Activated CD4-positive, alpha-beta T cell treated with anti-CD3 and anti-CD28 coated beads, Interleukin-2, amount 10 ng/mL, durations not matched to agents 24 days and 14 days (primary cell): ENCODE results near the gene GNPDA1. TPM values are rescaled to one million over a fixed set of nuclear protein-coding genes. Genes with fewer than 3 reads are reported as not detected.

ENCODE experiments used
- DNase-seq: peaks from one replicate; pipeline ENCODE4 v3.0.0; 2022
- H3K27ac Mint-ChIP-seq: one replicate; pipeline ENCODE4 v1.8.0; 2022; ENCODE audit warnings: mild to moderate bottlenecking, mixed read lengths
- H3K27me3 Mint-ChIP-seq: one replicate; pipeline ENCODE4 v1.8.0; 2022; ENCODE audit warnings: mixed read lengths
- H3K36me3 Mint-ChIP-seq: one replicate; pipeline ENCODE4 v1.8.0; 2022; ENCODE audit warnings: low read depth, mild to moderate bottlenecking, mixed read lengths
- H3K4me1 Mint-ChIP-seq: one replicate; pipeline ENCODE4 v1.8.0; 2021; ENCODE audit warnings: mixed read lengths
- H3K4me3 Mint-ChIP-seq: one replicate; pipeline ENCODE4 v1.8.0; 2022; ENCODE audit warnings: mild to moderate bottlenecking, moderate library complexity, mixed read lengths
- H3K9me3 Mint-ChIP-seq: one replicate; pipeline ENCODE4 v1.8.0; 2021; ENCODE audit warnings: mixed read lengths
- intact Hi-C: fragments of 100-400 bp; cut with micrococcal nuclease; formaldehyde crosslinking; loops from one replicate; pipeline ENCODE4 v1.15.1; 2023
- total RNA-seq: library from RNA; stranded (reverse); gene quantifications from 2 replicates; pipeline ENCODE4 v1.2.3, GENCODE V29; 2022

Gene GNPDA1
- total RNA-seq, 1 donor from 2014 or later, result 108 TPM

DNA sequence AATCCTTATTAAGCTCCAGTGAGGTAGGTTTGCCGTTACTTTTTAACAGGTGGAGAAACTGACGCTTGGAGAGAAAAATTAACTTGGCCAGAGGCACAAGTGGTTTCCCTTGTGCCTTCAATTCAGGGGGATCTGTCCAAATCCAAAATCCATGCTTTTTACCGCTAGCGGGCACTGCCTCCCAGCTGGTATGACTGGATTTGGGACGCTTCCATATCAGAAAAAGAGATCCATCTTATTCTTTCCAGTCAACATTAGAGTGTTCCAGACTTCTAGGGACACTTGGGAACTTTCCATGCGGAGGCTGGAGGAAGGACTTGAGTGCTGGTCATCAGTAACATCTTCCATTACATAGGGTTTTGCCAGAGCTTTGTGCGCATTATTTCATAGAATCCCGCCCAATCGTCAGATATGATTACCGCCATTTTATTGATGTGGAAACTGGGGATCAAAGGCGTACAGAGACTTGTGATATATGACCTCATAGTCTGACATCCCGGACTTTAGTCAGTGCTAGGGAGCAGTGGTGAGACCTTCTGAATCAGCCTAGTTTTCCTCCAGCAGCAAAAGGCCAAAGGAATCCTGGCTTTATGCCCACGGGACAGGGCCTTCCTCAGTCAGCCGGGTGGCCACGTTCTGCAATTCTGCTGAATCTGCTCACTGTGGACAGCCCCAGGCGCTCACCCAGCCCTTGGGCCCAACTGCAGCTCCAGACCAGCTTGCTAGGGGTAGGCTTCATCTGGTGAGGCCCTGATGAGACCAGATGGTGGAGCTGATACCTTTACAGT lies 1.1 kb upstream of the GNPDA1 start:
- Mint-ChIP-seq H3K27me3 (no peaks in the 10 kb centered on the region), H3K9me3 (no peaks in the 10 kb centered on the region), H3K36me3 (peaks cover 25% of the 10 kb centered on the region), H3K4me1 (peaks cover 75% of the 10 kb centered on the region), H3K27ac (peak overlapping the region; percentile 94), H3K4me3 (peak overlapping the region; percentile 90)
- intact Hi-C loops, result loop anchor here (2.0 to 5.0 kb wide), 3 partner anchors 13 to 131 kb away; partner anchors contain the start of gene DELE1
- DNase-seq, result no peak

DNA sequence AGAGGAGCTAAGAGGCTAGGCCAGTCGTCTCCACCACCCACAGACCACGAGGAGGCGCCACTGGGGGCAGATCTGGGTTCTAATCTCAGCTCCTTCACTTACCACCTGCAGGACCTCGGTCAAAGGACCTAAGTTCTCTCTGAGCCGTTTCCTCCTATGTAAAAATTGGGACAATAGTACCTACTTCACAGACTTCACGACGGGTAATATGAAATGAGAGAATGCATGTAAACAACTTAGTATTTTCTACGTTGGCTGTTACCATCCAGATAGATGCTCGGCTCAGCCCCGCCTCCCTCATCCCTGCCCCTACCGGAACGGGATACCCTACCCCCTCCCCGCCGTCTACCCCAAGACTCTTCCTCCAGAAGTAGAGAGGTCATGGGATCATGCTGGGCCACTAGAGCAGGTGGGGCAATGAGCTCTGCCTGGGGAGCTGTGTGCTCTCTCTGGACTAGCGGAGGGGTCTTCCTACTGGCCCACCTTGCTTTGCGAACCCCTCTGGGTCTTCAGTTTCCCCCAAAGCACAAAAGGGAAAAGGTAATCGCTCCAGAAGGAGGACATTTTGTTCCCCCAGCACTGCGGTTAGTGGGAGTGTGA lies 541 bp downstream of the GNPDA1 start:
- H3K27me3 Mint-ChIP-seq, result no peaks in the 10 kb centered on the region
- H3K4me1 Mint-ChIP-seq, result peaks cover 78% of the 10 kb centered on the region
- intact Hi-C loops, result loop anchor here (2.0 to 5.0 kb wide), 2 partner anchors 90 to 133 kb away; partner anchors contain the start of gene DELE1
- DNase-seq, result peak; percentile 85
- H3K4me3 Mint-ChIP-seq, result peak overlapping the region; percentile 90
- H3K27ac Mint-ChIP-seq, result peak overlapping the region; percentile 90
- H3K36me3 Mint-ChIP-seq, result peaks cover 38% of the 10 kb centered on the region
- H3K9me3 Mint-ChIP-seq, result peaks cover 3% of the 10 kb centered on the region

DNA sequence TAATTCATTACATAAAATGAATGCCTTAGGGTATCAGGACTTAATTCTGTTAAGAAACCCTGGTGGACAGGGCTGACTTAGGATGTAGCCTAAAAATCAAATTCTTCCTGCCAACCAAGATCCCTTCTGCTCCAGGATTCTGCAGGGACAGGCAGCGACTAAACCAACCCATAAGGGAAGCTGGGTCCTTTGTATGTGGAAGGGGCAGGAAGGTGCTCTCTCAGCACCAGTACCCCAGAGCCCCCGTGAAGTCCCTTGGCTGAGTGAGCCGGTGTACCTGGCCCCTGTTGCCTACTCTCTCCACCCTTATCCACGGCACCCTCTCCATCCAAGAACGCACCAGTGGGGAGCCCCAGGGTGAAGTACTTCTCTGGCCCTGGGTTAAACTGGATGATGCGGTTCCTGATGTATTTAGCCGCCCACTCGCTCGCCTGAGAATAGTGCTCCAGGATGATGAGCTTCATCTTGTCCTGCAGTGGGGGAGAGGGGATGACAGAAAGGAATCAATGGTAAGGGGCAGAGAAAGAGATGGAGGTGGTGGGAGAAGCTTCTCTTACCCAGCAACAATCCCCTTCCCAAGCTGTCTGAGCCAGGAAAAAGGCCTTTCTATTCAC lies 1.1 kb downstream of the GNPDA1 start:
- peak overlapping the region; percentile 90 for H3K4me3 Mint-ChIP-seq
- H3K4me1 Mint-ChIP-seq, result peaks cover 78% of the 10 kb centered on the region
- peaks cover 42% of the 10 kb centered on the region for H3K36me3 Mint-ChIP-seq
- DNase-seq, result no peak
- intact Hi-C loops, result loop anchor here (2.0 to 5.0 kb wide), 2 partner anchors 89 to 133 kb away; partner anchors contain the start of gene DELE1
- H3K9me3 Mint-ChIP-seq, result peaks cover 3% of the 10 kb centered on the region
- H3K27ac Mint-ChIP-seq, result peak overlapping the region; percentile 90
- H3K27me3 Mint-ChIP-seq, result no peaks in the 10 kb centered on the region

DNA sequence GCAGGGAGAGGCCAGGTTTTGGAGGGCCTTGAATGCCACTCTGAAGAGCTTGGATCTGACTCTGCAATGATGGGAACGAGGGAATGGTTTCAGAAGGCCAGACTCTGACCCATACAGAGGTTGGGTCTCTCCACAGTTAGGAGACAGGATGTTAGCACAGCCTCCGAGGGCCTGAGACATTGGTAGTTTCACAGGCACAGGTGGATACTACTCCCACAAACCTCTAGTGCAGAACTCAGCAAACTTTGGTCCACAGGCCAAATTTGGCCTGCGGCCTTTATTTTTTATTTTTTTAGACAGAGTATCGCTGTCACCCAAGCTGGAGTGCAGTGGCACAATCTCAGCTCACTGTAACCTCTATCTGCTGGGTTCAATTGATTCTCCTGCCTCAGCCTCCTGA lies 2.9 kb downstream of the GNPDA1 start:
- H3K36me3 Mint-ChIP-seq, result peaks cover 58% of the 10 kb centered on the region
- intact Hi-C loops, result loop anchor here (5.0 kb wide), 1 partner anchor 88 kb away; the partner anchor contains the start of gene DELE1
- H3K4me1 Mint-ChIP-seq, result peaks cover 76% of the 10 kb centered on the region
- H3K27me3 Mint-ChIP-seq, result no peaks in the 10 kb centered on the region
- H3K4me3 Mint-ChIP-seq, result no peak overlapping the region
- peak overlapping the region; percentile 27 for H3K27ac Mint-ChIP-seq
- no peak for DNase-seq
- peaks cover 3% of the 10 kb centered on the region for H3K9me3 Mint-ChIP-seq

DNA sequence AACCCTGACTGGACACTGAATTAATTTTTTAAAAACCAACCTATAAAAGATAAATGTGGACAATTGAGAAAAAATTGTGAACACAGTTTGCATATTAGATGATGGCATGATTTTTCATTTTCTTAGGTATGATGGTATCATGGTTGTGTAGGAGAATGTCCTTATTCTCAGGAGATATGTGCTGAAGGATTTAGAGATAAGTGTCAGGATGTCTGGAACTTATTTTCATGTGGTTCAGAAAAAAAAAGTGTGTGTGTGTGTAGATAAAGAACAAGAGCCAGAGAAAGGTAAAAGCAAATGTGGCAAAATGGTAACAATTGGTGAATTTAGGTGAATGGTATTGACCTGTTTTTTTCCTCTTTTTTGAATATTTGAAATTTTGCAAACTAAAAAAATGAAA lies 4.0 kb downstream of the GNPDA1 start:
- DNase-seq, result no peak
- H3K36me3 Mint-ChIP-seq, result peaks cover 69% of the 10 kb centered on the region
- peaks cover 76% of the 10 kb centered on the region for H3K4me1 Mint-ChIP-seq
- H3K27me3 Mint-ChIP-seq, result no peaks in the 10 kb centered on the region
- H3K9me3 Mint-ChIP-seq, result peaks cover 3% of the 10 kb centered on the region
- H3K4me3 Mint-ChIP-seq, result peak overlapping the region; percentile 8
- intact Hi-C loops, result no loop called here
- peak overlapping the region; percentile 43 for H3K27ac Mint-ChIP-seq

DNA sequence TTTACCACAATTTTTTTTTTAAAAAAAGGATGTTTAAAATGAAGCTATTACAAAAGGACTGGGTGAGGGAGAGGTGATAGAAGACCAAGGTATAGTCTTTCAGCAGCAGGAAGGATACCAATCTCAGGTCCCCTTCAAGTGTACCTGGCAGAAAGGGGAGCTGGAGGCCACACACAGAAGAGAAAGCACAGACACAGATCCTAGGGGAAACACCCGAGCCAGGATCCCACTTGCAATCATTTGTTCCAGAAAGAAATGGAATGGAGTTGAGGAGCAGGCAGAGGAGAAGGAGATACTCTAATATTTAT lies 5.6 kb downstream of the GNPDA1 start:
- Mint-ChIP-seq H3K27me3 (no peaks in the 10 kb centered on the region), H3K9me3 (peaks cover 3% of the 10 kb centered on the region), H3K36me3 (peaks cover 80% of the 10 kb centered on the region), H3K4me3 (peak overlapping the region; percentile 80), H3K4me1 (peaks cover 75% of the 10 kb centered on the region), H3K27ac (peak overlapping the region; percentile 96)
- peak; percentile 72 for DNase-seq
- intact Hi-C loops, result loop anchor here (1.0 to 2.0 kb wide), 2 partner anchors 9 to 102 kb away; partner anchors contain the start of gene NDFIP1

DNA sequence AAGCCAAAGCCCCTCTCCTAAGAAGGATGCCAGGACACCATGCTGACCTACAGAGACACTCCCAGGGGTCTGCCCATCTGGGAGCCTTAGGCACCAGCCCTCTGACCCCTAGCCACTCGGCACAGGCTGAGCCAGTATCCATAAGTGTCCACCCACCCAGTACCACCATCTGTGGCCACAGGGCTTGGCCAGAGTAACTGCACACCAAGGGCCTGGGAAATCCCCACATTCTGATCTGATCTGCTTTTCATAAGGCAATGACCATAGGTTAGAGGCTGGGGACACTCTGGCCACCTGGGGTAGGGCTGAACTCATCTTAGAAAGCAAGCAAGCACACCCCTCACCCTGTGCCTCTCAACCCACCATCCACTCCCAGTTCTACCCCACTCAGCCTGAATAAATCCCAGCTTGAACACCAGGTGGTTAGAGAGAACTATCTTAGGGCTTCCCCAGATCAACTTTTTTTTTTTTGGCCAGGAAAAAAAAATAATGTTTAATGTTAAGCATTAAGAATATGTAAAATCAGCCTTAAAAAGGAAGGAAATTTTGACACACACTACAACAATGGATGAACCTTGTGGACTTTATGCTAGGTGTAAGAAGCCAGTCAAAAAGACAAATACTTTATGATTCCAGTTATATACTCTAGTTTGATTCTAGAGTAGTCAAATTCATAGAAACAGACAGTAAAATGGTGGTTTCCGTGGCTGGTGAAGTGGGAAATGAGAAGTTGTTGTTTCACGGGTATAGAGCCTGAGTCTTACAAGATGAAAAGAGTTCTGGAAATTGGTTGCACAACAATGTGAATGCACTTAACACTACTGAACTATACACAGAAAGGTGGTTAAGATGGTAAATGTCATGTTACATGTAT lies 6.2 kb downstream of the GNPDA1 start:
- Mint-ChIP-seq H3K36me3 (peaks cover 80% of the 10 kb centered on the region), H3K9me3 (peaks cover 3% of the 10 kb centered on the region), H3K4me1 (peaks cover 69% of the 10 kb centered on the region), H3K4me3 (peak overlapping the region; percentile 80), H3K27me3 (no peaks in the 10 kb centered on the region), H3K27ac (peak overlapping the region; percentile 96)
- intact Hi-C loops, result loop anchor here (1.0 to 2.0 kb wide), 2 partner anchors 10 to 102 kb away; partner anchors contain the start of gene NDFIP1
- DNase-seq, result peak; percentile 86

DNA sequence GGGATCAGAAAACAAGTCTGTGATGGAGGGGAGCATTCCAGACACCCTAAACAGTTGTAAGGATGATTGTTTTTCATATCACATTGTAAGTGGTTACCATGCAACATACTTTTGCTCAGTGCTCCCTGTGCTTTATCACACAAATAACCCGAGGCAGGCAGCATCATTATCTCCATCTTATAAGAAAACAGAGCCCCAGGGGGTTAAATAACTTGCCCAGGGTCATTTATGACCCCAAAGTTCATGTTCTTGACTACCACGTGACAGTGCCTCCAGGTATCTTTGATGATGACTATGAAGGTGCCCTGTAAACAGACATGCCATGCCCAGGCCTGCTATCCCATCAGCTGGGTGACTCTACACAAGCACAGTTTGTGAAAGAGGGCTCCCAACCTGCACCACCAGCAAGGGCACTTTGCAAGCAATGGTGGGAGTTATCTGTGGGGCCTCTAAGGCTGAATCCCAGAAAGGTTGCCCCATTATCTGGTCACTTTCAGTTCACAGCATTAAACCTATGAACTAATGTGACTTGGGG lies 9.5 kb downstream of the GNPDA1 start:
- Mint-ChIP-seq H3K36me3 (peaks cover 73% of the 10 kb centered on the region), H3K27ac (peak overlapping the region; percentile 86), H3K9me3 (peaks cover 3% of the 10 kb centered on the region), H3K4me1 (peaks cover 64% of the 10 kb centered on the region), H3K4me3 (peak overlapping the region; percentile 68), H3K27me3 (no peaks in the 10 kb centered on the region)
- no peak for DNase-seq
- intact Hi-C loops, result no loop called here

DNA sequence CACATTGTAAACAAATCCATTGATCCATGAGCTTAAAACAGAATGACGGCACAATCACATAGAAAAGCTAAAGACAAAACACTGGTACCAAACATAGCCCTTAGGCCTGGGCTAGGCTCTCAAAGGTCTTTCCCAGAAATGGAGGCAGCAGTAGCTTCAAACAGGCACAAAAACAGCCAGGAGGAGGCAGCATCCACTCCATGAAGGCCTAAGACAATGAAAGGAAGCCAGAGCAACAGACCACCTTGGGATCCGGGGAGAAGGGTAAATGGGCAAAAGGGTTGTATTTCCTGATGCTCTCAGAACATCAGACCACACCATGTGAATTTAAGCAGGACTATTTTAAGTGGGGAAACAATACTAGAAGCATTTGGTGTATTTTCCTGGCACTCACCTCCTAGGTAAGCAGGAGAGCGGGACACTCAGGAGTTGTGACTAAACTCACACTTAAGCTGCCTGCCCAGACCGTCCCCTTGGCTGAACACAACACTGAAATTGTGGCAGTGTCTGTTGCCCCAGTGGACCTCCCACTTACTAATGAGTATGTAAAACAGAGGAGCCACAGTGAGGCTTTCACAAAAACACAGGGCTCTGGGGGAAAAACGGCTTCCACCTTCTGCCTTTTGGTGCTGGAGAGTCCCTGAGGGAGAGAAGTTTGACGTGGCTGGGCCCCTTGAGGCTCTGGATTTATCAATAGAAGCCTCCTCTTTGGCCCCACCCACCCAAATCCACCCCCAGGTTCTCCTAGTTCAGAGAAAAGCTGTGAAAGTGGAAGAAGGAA lies 11.9 kb downstream of the GNPDA1 start:
- no peak for DNase-seq
- intact Hi-C loops, result loop anchor here (2.0 kb wide), 1 partner anchor 14 kb away; no protein-coding TSS in a partner anchor
- Mint-ChIP-seq H3K9me3 (no peaks in the 10 kb centered on the region), H3K4me3 (no peak overlapping the region), H3K27me3 (no peaks in the 10 kb centered on the region), H3K4me1 (peaks cover 41% of the 10 kb centered on the region), H3K36me3 (peaks cover 59% of the 10 kb centered on the region), H3K27ac (peak overlapping the region; percentile 90)

DNA sequence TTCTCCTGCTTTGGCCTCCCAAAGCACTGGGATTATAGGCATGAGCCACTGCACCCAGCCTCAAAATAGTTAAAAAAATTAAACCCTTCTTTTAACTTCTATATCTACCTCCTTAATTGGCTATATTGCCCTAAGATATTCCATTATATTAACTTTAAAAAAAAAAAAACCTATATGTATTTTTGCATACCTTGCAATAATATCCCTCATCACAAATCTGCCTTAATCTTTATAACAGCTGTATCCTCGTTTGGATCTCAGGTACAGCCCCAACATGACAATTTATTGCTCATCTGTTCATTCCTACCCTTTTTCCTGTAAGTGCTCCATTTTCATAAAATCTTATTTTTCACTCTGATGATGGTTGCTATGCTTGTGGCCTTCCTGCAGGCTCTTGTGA lies 12.7 kb downstream of the GNPDA1 start:
- Mint-ChIP-seq H3K27me3 (no peaks in the 10 kb centered on the region), H3K4me3 (no peak overlapping the region), H3K36me3 (peaks cover 56% of the 10 kb centered on the region), H3K9me3 (no peaks in the 10 kb centered on the region), H3K4me1 (peaks cover 34% of the 10 kb centered on the region), H3K27ac (peak overlapping the region; percentile 90)
- no peak for DNase-seq
- intact Hi-C loops, result loop anchor here (2.0 kb wide), 1 partner anchor 15 kb away; no protein-coding TSS in a partner anchor

DNA sequence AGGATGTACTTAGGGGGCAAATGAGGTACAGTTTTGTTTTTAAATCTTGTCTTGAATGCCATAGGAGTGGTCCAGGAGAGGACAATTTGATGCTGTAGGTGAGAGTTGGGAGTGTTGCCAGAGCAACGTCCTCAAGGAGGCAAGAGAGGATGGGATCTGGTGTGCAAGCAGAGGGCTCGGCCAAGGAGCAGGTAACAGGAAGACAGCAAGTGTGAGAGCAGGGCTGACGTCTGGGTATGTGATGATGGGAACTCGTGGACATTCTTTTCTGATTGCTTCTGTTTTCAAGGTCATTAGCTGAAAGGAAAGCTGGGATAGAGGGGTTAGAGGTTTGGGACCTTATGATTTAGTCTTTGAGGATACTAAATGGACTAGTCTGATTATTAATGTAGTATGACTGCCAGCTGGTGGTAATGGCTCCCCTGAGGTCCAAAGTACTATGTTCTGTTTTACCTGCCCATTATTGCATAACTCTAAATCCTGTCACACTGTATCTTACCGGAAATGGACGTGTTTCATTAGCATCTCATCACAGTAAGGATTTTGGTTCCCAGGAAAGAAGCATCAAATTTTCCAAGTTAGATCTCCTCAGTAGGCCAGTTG lies 15.4 kb downstream of the GNPDA1 start:
- peak overlapping the region; percentile 31 for H3K27ac Mint-ChIP-seq
- intact Hi-C loops, result no loop called here
- H3K36me3 Mint-ChIP-seq, result peaks cover 51% of the 10 kb centered on the region

DNA sequence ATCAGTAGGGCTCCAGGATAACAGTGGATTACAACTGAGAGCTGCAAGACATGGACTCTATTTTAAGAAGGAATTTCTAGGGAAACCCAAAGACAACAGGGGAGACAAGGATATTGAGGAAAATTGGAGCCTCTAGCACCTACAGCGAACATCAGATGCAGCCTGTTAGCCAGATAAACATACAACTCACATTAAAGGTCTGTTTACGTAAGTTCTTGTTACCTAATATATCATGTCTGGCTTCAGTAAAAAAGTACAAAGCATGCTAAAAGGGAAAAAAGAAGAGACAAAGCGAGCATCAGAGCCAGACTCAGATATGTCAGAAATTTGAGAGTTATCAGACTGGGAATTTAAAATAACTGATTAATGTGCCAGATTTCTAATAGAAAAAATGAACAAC lies 17.2 kb downstream of the GNPDA1 start:
- Mint-ChIP-seq H3K27me3 (no peaks in the 10 kb centered on the region), H3K9me3 (no peaks in the 10 kb centered on the region), H3K4me1 (peaks cover 8% of the 10 kb centered on the region), H3K36me3 (peaks cover 40% of the 10 kb centered on the region), H3K27ac (no peak overlapping the region), H3K4me3 (no peak overlapping the region)
- no peak for DNase-seq
- intact Hi-C loops, result no loop called here

More for the DNA sequence above, 15.4 kb downstream of the GNPDA1 start:
- DNase-seq, result no peak
- no peaks in the 10 kb centered on the region for H3K9me3 Mint-ChIP-seq
- H3K4me3 Mint-ChIP-seq, result no peak overlapping the region
- peaks cover 17% of the 10 kb centered on the region for H3K4me1 Mint-ChIP-seq
- no peaks in the 10 kb centered on the region for H3K27me3 Mint-ChIP-seq
